KMS-11 (cell line): Measurements from ENCODE around the gene ELFN2.

Experiments used
- H2AFZ ChIP-seq: fragments of 200-600 bp; sonication (generic); 2 replicates; pipeline ENCODE4 v1.6.1; 2016; ENCODE audit warnings: antibody characterized with exemption, mixed run types, low read depth
- H3K27ac ChIP-seq: fragments of 200-600 bp; sonication (generic); 2 replicates; pipeline ENCODE4 v1.6.1; 2016; ENCODE audit warnings: mild to moderate bottlenecking, mixed run types
- H3K27me3 ChIP-seq: fragments of 200-600 bp; sonication (generic); 2 replicates; pipeline ENCODE4 v1.6.1; 2017; ENCODE audit warnings: mild to moderate bottlenecking, low read depth, mixed run types, moderate library complexity; ENCODE audit not compliant: insufficient read depth
- H3K36me3 ChIP-seq: fragments of 200-600 bp; sonication (generic); 2 replicates; pipeline ENCODE4 v1.6.1; 2017; ENCODE audit warnings: mild to moderate bottlenecking, mixed run types; ENCODE audit not compliant: insufficient read depth
- H3K4me1 ChIP-seq: fragments of 200-600 bp; sonication (generic); 2 replicates; pipeline ENCODE4 v1.6.1; 2016; ENCODE audit warnings: mild to moderate bottlenecking, low read depth, mixed run types; ENCODE audit not compliant: poor library complexity, severe bottlenecking
- H3K4me2 ChIP-seq: fragments of 200-600 bp; sonication (generic); 2 replicates; pipeline ENCODE4 v1.7.0; 2016; ENCODE audit warnings: mild to moderate bottlenecking, mixed run types
- H3K4me3 ChIP-seq: fragments of 200-600 bp; sonication (generic); IDR thresholded peaks from 2 replicates; pipeline ENCODE4 v1.6.1; 2017; ENCODE audit warnings: low read depth, low read length, mixed read lengths; ENCODE audit not compliant: insufficient read depth
- H3K79me2 ChIP-seq: fragments of 200-600 bp; sonication (generic); 2 replicates; pipeline ENCODE4 v1.6.1; 2016; ENCODE audit warnings: low read depth, mixed run types; ENCODE audit not compliant: insufficient read depth
- H3K9ac ChIP-seq: fragments of 200-600 bp; sonication (generic); 2 replicates; pipeline ENCODE4 v1.6.1; 2016; ENCODE audit warnings: mild to moderate bottlenecking, mixed run types
- H4K20me1 ChIP-seq: fragments of 200-600 bp; sonication (generic); 2 replicates; pipeline ENCODE4 v1.6.1; 2016; ENCODE audit warnings: mild to moderate bottlenecking, mixed run types; ENCODE audit not compliant: insufficient read depth
- CTCF ChIP-seq: fragments of 200-600 bp; sonication (generic); conservative IDR thresholded peaks from 2 replicates; pipeline ENCODE4 v1.6.1; 2017; ENCODE audit warnings: low read depth, mild to moderate bottlenecking, antibody characterized with exemption, low read length, moderate library complexity, mixed read lengths

The ELFN2 gene

GRCh38 chr22:37404091-37404490 is 23.2 kb downstream of the ELFN2 start:
- Histone ChIP-seq H3K79me2 (no peaks in the 10 kb centered on the region), H3K27ac (no peak overlapping the region), H3K4me1 (no peaks in the 10 kb centered on the region), H2AFZ (no peak overlapping the region), H3K36me3 (no peaks in the 10 kb centered on the region), H4K20me1 (no peaks in the 10 kb centered on the region), H3K4me3 (no peak overlapping the region), H3K9ac (no peak overlapping the region), H3K4me2 (no peak overlapping the region), H3K27me3 (peaks cover 46% of the 10 kb centered on the region)
- no peak for TF ChIP-seq CTCF

GRCh38 chr22:37403267-37403960 is 23.9 kb downstream of the ELFN2 start:
- no peak overlapping the region for H3K27ac ChIP-seq
- H3K4me2 ChIP-seq: no peak overlapping the region
- no peak overlapping the region for H3K9ac ChIP-seq
- no peaks in the 10 kb centered on the region for H4K20me1 ChIP-seq
- no peak overlapping the region for H3K4me3 ChIP-seq
- H2AFZ ChIP-seq: no peak overlapping the region
- TF ChIP-seq CTCF: no peak
- H3K79me2 ChIP-seq: no peaks in the 10 kb centered on the region
- no peaks in the 10 kb centered on the region for H3K4me1 ChIP-seq
- H3K27me3 ChIP-seq: peaks cover 47% of the 10 kb centered on the region
- no peaks in the 10 kb centered on the region for H3K36me3 ChIP-seq

- Histone ChIP-seq H3K9ac (no peak overlapping the region), H3K4me2 (no peak overlapping the region), H3K36me3 (no peaks in the 10 kb centered on the region), H3K4me1 (no peaks in the 10 kb centered on the region), H2AFZ (no peak overlapping the region), H3K27me3 (peaks cover 48% of the 10 kb centered on the region), H3K4me3 (no peak overlapping the region), H3K79me2 (no peaks in the 10 kb centered on the region), H4K20me1 (no peaks in the 10 kb centered on the region), H3K27ac (no peak overlapping the region)
- no peak for TF ChIP-seq CTCF
Measured at GRCh38 chr22:37402184-37402506, 25.1 kb downstream of the ELFN2 start.

- H3K27me3 ChIP-seq: peaks cover 54% of the 10 kb centered on the region
- no peak overlapping the region for H3K9ac ChIP-seq
- no peaks in the 10 kb centered on the region for H3K79me2 ChIP-seq
- no peak for TF ChIP-seq CTCF
- no peak overlapping the region for H3K4me3 ChIP-seq
- H4K20me1 ChIP-seq: no peaks in the 10 kb centered on the region
- no peak overlapping the region for H2AFZ ChIP-seq
- no peaks in the 10 kb centered on the region for H3K4me1 ChIP-seq
- H3K27ac ChIP-seq: no peak overlapping the region
- H3K36me3 ChIP-seq: no peaks in the 10 kb centered on the region
- no peak overlapping the region for H3K4me2 ChIP-seq
Measured at GRCh38 chr22:37401401-37402183, 25.7 kb downstream of the ELFN2 start.
